Mononuclear cell (primary cell): Measurements from ENCODE around the gene GABRR3. TPM values are rescaled to one million over a fixed set of nuclear protein-coding genes. Genes with fewer than 3 reads are reported as not detected.
A peak's percentile ranks its signal among the peaks of the same experiment; 100 is the strongest.

Experiments
- H3K27me3 ChIP-seq: 2 replicates; pipeline ENCODE4 v1.6.0; 2011; ENCODE audit warnings: low read length, control low read depth; ENCODE audit not compliant: insufficient read depth
- H3K4me1 ChIP-seq: 2 replicates; pipeline ENCODE4 v1.5.1; 2011; ENCODE audit warnings: mild to moderate bottlenecking, low read length, control low read depth; ENCODE audit not compliant: insufficient read depth
- H3K4me3 ChIP-seq: 2 replicates; pipeline ENCODE4 v1.5.1; 2011; ENCODE audit warnings: mild to moderate bottlenecking, low read length, moderate library complexity
- H3K9me3 ChIP-seq: 2 replicates; pipeline ENCODE4 v1.5.1; 2011; ENCODE audit warnings: low read depth, mild to moderate bottlenecking, control low read depth, low read length
- total RNA-seq: library from RNA; depleted of rRNA; stranded (reverse); fragments of >200 nt; gene quantifications from one replicate; pipeline ENCODE4 v1.2.3, GENCODE V29; 2012

The GABRR3 gene
- total RNA-seq, result under 0.01 TPM

DNA sequence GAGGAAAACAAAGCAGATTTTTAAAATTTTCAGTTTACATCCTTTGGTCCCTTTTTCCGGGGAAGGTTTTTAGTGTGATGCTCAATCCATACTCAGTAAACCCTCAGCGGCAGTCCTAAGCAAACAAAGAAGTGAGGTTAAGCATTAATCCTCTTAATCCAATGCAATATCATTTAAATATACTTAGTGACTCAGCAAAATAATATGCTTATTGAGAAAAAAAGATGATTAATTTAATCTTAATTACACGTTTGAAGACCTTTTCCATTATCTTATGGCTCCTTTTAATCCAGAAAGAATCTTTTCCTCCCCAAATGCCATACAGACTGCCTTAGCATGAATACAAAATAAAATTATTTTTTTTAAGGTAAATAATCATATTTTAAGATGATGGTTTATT is at the start of gene GABRR3:
GABRR3 (minus strand) TSS at position 108 of the 400 bp plus-strand sequence. CDS start 328 bp downstream, outside the sequence.
- H3K4me3 ChIP-seq, result no peak within 1 kb of the TSS
- H3K9me3 ChIP-seq, result no peaks in the 10 kb centered on the region
- H3K4me1 ChIP-seq, result no peaks in the 10 kb centered on the region
- H3K27me3 ChIP-seq, result peaks cover 11% of the 10 kb centered on the region

DNA sequence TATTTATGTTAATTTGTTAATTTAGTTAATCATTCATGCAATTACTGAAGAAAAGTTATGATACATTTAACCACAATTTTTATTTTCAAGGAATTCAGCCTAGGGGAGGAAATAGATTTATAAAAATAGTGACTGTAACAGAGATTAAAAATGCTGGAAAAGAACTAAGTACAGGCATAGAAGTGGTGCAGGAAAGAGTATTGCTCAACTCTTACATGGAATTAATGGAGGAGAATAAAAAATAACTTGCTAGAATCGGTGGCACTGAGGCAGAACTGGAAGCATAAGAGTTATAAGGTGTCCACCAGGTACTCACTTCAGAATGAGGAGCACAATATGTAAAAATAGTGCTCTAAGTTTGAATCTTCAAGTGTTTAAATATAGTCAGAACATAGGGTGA is 38.4 kb upstream of the GABRR3 start:
- Histone ChIP-seq H3K4me3 (no peak overlapping the region), H3K27me3 (peaks cover 3% of the 10 kb centered on the region), H3K4me1 (no peaks in the 10 kb centered on the region), H3K9me3 (no peaks in the 10 kb centered on the region)

DNA sequence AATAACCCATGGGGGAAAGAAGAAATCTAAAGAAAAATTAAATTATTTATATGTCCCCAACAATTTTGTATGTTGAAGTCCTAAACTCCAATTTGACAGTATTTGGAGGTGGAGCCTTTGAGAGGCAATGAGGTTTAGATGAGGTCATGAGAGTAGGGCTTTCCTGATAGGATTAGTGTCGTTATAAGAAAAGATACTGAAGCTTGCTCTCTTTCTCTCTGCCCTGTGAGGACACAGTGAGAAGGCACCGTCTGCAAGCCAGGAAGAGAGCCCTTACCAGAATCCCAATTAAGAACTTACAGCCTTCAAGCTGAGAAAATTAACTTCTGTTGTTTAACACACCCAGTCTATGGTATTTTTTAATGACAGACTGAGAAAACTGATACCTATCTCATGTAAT is 35.7 kb upstream of the GABRR3 start:
- H3K4me3 ChIP-seq, result no peak overlapping the region
- H3K4me1 ChIP-seq, result no peaks in the 10 kb centered on the region
- H3K27me3 ChIP-seq, result peaks cover 3% of the 10 kb centered on the region
- H3K9me3 ChIP-seq, result no peaks in the 10 kb centered on the region

DNA sequence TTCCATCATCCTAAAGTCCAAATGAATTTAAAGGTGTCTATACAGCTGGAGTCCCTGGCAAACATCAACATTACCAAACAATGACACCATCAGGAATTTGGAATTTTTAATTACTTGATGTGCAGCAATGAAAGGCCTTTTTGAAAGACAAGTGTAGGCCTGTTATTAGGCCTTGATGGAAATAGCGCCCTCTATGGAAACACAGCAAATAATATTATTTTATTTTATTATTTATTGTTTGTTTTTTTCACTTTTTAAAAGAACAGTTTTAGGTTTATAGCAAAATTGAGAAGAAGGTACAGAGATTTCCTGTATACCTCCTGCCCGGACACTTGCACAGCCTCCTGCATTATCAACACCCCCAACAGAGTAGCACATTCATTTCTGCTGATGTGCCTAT is 33.7 kb upstream of the GABRR3 start:
- H3K4me1 ChIP-seq, result no peaks in the 10 kb centered on the region
- H3K27me3 ChIP-seq, result peaks cover 8% of the 10 kb centered on the region
- H3K4me3 ChIP-seq, result no peak overlapping the region
- no peaks in the 10 kb centered on the region for H3K9me3 ChIP-seq

DNA sequence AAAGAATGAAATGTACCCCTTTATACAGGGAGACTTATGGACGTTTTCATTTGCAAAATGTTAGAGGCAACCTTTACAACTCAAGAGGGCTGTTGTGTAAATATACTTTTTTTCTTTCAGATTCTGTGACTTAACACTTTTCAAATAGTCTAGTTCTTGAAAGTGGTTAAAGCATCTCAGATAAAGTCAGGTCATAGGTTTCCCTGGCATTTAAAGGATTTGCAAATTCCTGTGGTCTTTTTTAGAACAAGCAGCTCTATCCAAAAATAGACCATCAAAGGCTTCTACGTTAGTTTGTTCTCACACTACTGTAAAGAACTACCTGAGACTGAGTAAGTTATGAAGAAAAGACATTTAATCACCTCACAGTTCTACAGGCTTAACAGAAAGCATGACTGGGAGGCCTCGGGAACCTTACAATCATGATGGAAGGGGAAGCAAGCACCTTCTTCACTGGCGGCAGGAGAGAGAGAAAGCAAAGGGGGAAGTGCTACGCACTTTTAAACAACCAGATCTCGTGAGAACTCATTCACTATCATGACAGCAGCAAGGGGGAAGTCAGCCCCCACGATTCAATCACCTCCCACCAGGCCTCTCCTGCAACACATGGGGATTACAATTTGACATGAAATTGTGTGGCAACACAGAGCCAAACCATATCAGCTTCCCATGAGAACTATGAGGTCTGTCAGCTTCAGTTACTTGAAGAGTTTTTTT is 23.3 kb upstream of the GABRR3 start:
- Histone ChIP-seq H3K9me3 (no peaks in the 10 kb centered on the region), H3K27me3 (peaks cover 4% of the 10 kb centered on the region), H3K4me3 (no peak overlapping the region), H3K4me1 (no peaks in the 10 kb centered on the region)

DNA sequence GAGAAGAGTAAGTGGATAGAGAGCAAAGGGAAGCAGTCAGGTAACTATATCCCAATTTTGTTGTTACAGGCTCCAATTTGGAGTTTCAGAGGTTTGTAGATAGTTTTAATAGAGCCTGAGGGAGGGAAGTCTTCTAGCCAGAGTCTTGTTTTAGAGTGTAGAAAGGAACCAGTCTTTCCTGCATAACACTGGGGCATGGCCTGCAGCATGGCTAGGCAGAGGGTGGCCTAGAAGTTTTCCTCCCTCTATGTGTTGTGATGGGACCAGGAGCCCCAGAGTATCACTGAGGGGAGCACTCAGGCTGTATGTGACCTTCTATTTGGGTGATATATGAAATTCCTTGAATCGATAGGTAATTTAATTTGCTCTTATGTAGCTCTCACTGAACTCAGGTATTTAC is 22.5 kb upstream of the GABRR3 start:
- Histone ChIP-seq H3K27me3 (peaks cover 4% of the 10 kb centered on the region), H3K4me1 (no peaks in the 10 kb centered on the region), H3K4me3 (no peak overlapping the region), H3K9me3 (no peaks in the 10 kb centered on the region)

DNA sequence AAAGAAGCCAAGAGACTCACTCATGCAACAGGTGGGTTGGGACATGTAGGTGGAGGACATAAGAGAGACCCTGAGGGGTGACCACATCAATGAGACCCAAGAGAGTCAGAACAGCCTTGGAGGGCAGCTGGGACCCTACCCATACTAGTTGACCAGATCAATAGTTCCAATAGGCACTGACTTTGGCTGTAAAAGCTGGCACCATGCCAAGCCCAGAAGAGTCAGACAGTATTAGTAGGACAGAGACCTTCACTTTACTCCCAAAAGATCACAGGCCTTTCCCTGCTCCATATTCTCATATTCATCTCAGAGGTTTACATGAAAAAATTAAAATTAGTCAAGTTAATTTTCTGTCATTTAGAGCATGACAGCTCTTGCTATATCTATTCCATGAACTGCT is 20.9 kb upstream of the GABRR3 start:
- peaks cover 4% of the 10 kb centered on the region for H3K27me3 ChIP-seq
- no peaks in the 10 kb centered on the region for H3K9me3 ChIP-seq
- H3K4me1 ChIP-seq, result no peaks in the 10 kb centered on the region
- no peak overlapping the region for H3K4me3 ChIP-seq

DNA sequence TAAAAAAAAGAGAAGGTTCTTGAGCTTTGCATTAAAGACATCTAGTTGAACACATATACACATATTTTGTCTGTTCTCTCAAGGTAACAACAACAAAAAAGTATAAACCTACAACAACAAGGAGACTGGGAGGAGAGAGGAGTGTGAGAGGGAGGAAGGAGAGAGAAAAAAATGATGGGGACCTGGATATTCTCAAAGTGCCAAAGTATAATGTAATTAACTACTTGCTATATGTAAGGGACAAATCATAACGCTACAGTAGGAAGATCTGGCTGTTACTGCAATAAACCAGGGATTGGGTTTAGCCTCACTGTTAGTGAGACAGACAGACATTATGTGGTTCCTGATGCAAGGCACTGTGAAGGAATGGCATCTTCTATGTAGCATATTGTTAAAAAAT is 14.2 kb upstream of the GABRR3 start:
- Histone ChIP-seq H3K4me1 (no peaks in the 10 kb centered on the region), H3K9me3 (no peaks in the 10 kb centered on the region), H3K27me3 (no peaks in the 10 kb centered on the region), H3K4me3 (no peak overlapping the region)

DNA sequence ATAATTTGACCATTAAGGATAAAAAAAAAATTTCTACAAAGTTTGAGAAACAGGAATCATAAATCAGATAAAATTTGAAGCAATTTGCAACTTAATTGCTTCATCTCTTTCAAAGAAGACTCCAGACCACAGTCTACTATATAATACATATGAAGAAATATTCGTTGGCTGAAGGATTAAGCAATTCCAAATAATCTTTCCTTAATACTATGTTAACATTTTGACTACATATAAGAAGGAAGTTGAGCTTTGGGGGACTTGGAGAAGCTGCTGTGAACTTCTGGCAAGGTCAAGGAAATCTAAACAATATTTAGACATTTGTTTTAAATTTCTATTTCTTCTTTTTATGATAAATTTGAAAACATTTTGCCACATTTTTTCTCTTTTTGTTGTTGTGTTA is 13.5 kb upstream of the GABRR3 start:
- no peaks in the 10 kb centered on the region for H3K9me3 ChIP-seq

DNA sequence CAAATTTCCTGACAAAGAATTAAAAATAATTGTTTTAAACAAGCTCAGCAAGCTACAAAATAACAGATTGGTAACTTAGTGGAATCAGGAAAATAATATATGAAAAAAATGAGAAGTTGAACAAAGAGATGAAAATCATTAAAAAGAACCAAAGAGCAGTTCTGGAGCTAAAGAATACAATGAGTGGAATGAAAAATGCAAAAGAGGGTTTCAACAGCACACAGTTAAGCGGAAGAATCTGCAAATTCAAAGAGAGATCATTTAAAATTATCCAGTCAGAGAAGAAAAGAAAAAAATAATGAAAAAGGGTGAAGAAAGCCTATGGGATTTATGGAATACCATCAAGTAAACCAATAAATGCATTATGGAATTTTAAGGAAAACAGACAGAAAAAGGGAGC is 6.2 kb upstream of the GABRR3 start:
- Histone ChIP-seq H3K4me1 (no peaks in the 10 kb centered on the region), H3K4me3 (no peak overlapping the region), H3K9me3 (no peaks in the 10 kb centered on the region), H3K27me3 (no peaks in the 10 kb centered on the region)

More for the DNA sequence above, 13.5 kb upstream of the GABRR3 start:
- Histone ChIP-seq H3K4me1 (no peaks in the 10 kb centered on the region), H3K4me3 (no peak overlapping the region), H3K27me3 (no peaks in the 10 kb centered on the region)

DNA sequence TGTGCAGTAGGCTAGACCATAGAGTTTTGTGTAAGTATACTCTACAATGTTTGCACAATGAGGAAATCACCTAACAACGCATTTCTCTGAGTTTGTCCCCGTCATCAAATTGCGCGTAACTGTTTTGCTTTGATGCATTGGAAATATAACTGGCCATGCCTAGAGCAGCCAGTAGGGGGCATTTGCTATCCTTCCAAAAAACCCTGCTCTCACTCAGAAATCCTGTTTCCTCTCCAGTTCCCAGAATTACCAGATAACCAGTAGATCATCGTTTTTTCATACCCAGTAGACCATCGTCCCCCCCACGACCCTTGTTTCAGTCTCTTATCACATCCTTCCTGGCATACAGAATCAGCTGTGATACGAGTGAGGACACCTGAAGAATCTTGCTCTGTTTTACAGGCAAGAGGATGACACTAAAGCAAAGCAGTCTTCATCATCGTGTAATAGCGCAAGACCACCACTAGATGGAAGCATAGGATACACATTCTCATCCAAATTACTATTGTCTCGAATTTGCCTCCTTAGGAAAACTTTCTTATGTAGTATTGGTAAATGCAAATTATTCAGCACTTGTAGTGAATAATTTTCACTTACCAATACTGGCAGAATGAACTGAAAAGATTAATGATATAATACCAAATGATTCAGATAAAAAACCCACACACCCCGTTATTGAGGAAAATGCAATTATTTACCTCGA is 4.4 kb upstream of the GABRR3 start:
- Histone ChIP-seq H3K27me3 (peaks cover 3% of the 10 kb centered on the region), H3K9me3 (no peaks in the 10 kb centered on the region), H3K4me3 (peak overlapping the region; percentile 6), H3K4me1 (no peaks in the 10 kb centered on the region)

DNA sequence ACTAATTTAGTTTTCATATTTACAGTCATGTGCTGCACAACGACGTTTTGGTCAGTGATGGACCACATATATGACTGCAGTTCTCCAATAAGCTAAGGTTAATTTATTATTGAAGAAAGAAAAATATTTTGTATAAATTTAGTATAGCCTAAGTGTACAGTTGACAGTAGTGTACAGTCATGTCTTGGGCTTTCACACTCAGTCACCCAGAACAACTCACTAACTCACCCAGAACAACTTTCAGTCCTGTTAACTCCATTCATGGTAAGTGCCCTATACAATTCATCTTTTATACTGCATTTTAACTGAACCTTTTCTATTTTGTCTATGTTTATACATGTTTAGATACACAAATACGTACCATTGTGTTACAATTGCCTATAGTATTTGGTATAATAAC is 3.8 kb upstream of the GABRR3 start:
- no peaks in the 10 kb centered on the region for H3K9me3 ChIP-seq
- H3K4me1 ChIP-seq, result no peaks in the 10 kb centered on the region
- no peak overlapping the region for H3K4me3 ChIP-seq
- peaks cover 6% of the 10 kb centered on the region for H3K27me3 ChIP-seq

DNA sequence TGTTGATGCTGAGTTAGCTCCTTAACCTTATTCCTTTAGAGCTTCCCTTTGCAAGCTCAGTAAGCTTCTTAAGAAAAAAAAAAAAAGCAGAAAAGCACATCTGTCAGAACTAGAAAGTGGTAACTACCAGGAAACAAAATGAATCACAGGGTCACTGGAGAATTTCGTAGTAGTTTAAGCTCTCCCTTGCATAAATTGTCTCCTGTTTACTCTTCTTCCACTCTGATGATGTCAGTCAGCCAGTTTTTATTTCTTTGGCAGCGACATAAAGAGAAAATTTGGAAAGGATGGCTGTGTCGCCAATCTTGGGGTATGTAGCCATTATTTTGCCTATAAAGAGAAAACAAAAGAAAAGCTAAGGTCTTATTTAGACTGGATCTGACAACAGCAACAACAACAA is 3.2 kb upstream of the GABRR3 start:
- Histone ChIP-seq H3K27me3 (peaks cover 11% of the 10 kb centered on the region), H3K9me3 (no peaks in the 10 kb centered on the region), H3K4me3 (no peak overlapping the region), H3K4me1 (no peaks in the 10 kb centered on the region)

DNA sequence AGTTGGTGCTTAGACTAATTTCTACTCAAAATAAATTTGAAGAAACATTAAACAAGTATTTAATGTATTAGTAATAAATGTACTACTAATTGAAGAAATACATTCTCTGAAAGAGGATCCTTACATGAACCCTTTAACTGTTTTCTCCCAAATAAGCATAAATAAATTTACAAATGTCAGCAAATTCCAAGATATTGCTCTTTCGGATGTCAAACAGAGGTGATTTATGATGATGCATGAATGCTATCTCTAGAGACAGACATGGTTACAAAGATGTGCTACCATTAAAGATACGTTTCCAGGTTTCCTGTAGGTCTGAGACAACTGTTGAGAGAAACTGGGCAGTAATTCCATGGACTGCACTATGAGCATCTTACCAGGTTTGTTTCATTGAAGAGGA is 629 bp downstream of the GABRR3 start:
- H3K4me1 ChIP-seq, result no peaks in the 10 kb centered on the region
- peaks cover 11% of the 10 kb centered on the region for H3K27me3 ChIP-seq
- H3K9me3 ChIP-seq, result no peaks in the 10 kb centered on the region
- no peak overlapping the region for H3K4me3 ChIP-seq

DNA sequence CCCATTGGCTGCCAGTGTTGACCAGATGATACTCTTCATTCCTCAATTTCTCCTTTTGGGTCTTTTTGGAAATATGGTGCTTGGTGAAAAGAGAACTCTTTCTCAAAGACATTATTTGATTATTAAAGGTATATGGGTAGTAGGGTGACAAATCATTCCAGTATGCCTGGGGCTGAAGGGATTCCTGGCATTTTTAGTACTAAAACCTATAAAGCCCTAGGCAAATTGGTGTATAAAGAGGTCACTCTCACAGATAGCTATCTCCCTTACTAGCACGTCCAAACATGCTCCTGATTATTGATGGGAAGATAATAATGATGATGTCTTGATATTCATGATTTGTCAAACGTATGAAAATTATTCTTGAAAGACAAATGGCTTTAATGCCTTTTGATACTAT is 1.1 kb downstream of the GABRR3 start:
- peaks cover 4% of the 10 kb centered on the region for H3K4me1 ChIP-seq

DNA sequence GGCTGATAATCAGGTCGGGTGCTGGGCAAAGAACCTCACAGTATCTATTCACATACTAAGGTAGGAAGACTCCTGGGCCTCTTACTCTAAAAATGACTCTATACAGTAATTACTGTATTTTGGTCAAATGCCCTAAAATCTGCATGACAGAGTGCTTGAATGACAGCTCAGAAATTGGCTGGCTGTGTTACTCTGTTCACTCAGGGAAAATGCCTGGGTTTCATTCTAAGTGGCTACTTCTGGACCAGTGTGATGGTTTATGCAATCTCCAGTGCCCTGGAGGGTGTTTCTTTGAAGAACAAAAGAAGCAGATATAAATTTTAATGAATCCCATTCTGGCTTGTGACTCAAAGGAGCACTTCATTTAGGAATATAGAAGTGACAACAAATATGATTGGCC is 2.2 kb downstream of the GABRR3 start:
- Histone ChIP-seq H3K27me3 (peaks cover 11% of the 10 kb centered on the region), H3K4me1 (peaks cover 6% of the 10 kb centered on the region), H3K4me3 (no peak overlapping the region), H3K9me3 (no peaks in the 10 kb centered on the region)

More for the DNA sequence above, 1.1 kb downstream of the GABRR3 start:
- H3K27me3 ChIP-seq, result peaks cover 11% of the 10 kb centered on the region
- no peaks in the 10 kb centered on the region for H3K9me3 ChIP-seq
- no peak overlapping the region for H3K4me3 ChIP-seq
